Spleen (tissue), 7 donors: ENCODE measurements around the gene PCED1B.

Experiments used
- CTCF ChIP-seq, 11 experiments: fragments of 200-600 bp in 7 of 11; fragments of 450-650 bp in 4 of 11; sonication (generic) in 4 of 11; IDR thresholded peaks in 8 of 11; conservative IDR thresholded peaks in 3 of 11; 1 replicate in 7 of 11; 2 replicates in 4 of 11; pipeline versions ENCODE4 v1.4.0 to v1.8.0; 2016 to 2021; ENCODE audit warnings: antibody characterized with exemption in 11 of 11, inconsistent platforms in 4 of 11, mild to moderate bottlenecking in 1 of 11
- POLR2A ChIP-seq, 3 donors: fragments of 450-650 bp; IDR thresholded peaks; one replicate each; pipeline ENCODE4 v1.5.1; 2017; ENCODE audit warnings: antibody characterized with exemption in 3 of 3, mild to moderate bottlenecking in 1 of 3
- donor health status: DM: no; HTN: no; CAD: no; lungs with moderate emphysema.
- donor health status: DM: no; HTN: no; CAD: no.
- donor health status: DM: no; HTN: no; CAD: no.

DNA sequence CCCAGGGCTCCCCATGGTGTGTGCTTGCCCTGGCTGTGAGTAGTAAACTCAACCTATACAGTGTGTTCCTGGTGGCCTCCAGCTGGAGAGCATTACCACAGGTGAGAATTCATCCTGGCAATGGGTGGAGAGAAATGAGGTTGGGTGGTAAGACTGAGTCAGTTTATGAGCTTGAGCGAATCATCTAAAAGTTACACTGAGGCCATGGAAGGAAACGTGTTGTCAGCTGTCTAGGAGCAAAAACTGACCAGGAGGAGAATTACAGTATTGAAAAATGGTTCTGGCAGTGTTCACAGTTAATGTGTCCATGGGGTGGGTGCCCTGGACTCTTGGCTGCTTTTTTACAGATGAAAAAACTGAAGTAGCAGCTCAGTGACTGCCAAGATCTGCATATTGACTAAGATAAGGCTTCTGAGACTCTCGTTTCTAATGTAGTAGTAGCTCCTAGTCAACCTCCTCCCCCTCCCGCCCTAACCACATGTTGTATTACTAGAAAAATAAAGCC, 202.3 kb downstream of the PCED1B start:
- TF ChIP-seq POLR2A (IDR thresholded peaks at IDR 0.05), result no peak
- no peak for TF ChIP-seq CTCF (IDR thresholded peaks at IDR 0.05 in 8 of 11, conservative IDR thresholded peaks at IDR 0.05 in 3 of 11)
